MM.1S (cell line): Measurements from ENCODE around the gene NPW.

Source experiments
- CTCF ChIP-seq: fragments of 300-600 bp; sonication (generic); IDR thresholded peaks from 2 replicates; pipeline ENCODE4 v1.5.1; 2016; ENCODE audit warnings: antibody characterized with exemption, low read length, mixed read lengths
- EZH2 ChIP-seq: fragments of 300-600 bp; sonication (generic); optimal IDR thresholded peaks from 2 replicates; pipeline ENCODE3; 2017; ENCODE audit warnings: low read depth, mild to moderate bottlenecking, antibody characterized with exemption, low read length, mixed read lengths
- EZH2phosphoT487 ChIP-seq: fragments of 300-600 bp; sonication (generic); IDR thresholded peaks from 2 replicates; pipeline ENCODE4 v1.6.1; 2018; ENCODE audit warnings: antibody characterized with exemption, low read length

- TF ChIP-seq CTCF (no peak), EZH2 (no peak), EZH2phosphoT487 (no peak)
Observed at GRCh38 chr16:2037647-2038381, 18.2 kb downstream of the NPW start.
